Fibroblast of lung (primary cell): ENCODE results near the gene CIAO3. TPM values are rescaled to one million over a fixed set of nuclear protein-coding genes. Genes with fewer than 3 reads are reported as not detected.

Experiments
- DNase-seq, 2 donors: peaks; one replicate each; pipeline versions ENCODE4 v3.0.0 to v3.0.0-alpha.2; 2010; ENCODE audit warnings: low read depth in 2 of 2
- H2AFZ ChIP-seq: 2 replicates; pipeline ENCODE4 v1.5.1; 2012; ENCODE audit warnings: low read length, control low read depth, inconsistent platforms
- H3K27ac ChIP-seq: 2 replicates; pipeline ENCODE4 v1.5.1; 2011; ENCODE audit warnings: low read length, control low read depth; ENCODE audit not compliant: insufficient read depth
- H3K27me3 ChIP-seq: 2 replicates; pipeline ENCODE4 v1.5.1; 2011; ENCODE audit warnings: mild to moderate bottlenecking, low read length; ENCODE audit not compliant: control insufficient read depth, insufficient read depth
- H3K36me3 ChIP-seq: 2 replicates; pipeline ENCODE4 v1.5.1; 2011; ENCODE audit warnings: low read length; ENCODE audit not compliant: control insufficient read depth, insufficient read depth
- H3K4me1 ChIP-seq: 2 replicates; pipeline ENCODE4 v1.5.1; 2011; ENCODE audit warnings: low read length; ENCODE audit not compliant: control insufficient read depth, insufficient read depth; ENCODE audit errors: extremely low read depth
- H3K4me2 ChIP-seq: 2 replicates; pipeline ENCODE4 v1.5.1; 2011; ENCODE audit warnings: low read length, control low read depth; ENCODE audit not compliant: insufficient read depth; ENCODE audit errors: extremely low read depth
- H3K4me3 ChIP-seq, 4 experiments: fragments of 200-600 bp in 1 of 4; sonication (generic) in 1 of 4; replicated peaks in 1 of 4; 2 replicates each; pipeline ENCODE4 v1.5.1; 2011 to 2016; ENCODE audit warnings: low read length in 4 of 4, low read depth in 3 of 4, mild to moderate bottlenecking in 3 of 4, control low read depth in 2 of 4, inconsistent platforms in 1 of 4, mixed read lengths in 1 of 4; ENCODE audit not compliant: insufficient read depth in 1 of 4; ENCODE audit errors: control extremely low read depth in 1 of 4
- H3K79me2 ChIP-seq: 2 replicates; pipeline ENCODE4 v1.5.1; 2012; ENCODE audit warnings: mild to moderate bottlenecking, low read length, inconsistent platforms; ENCODE audit not compliant: control insufficient read depth, insufficient read depth
- H3K9ac ChIP-seq: 2 replicates; pipeline ENCODE4 v1.5.1; 2011; ENCODE audit warnings: mild to moderate bottlenecking, low read length, control low read depth; ENCODE audit not compliant: insufficient read depth
- H3K9me3 ChIP-seq: 2 replicates; pipeline ENCODE4 v1.5.1; 2012; ENCODE audit warnings: low read depth, low read length; ENCODE audit not compliant: control insufficient read depth, insufficient read depth
- H4K20me1 ChIP-seq: 2 replicates; pipeline ENCODE4 v1.5.1; 2011; ENCODE audit warnings: low read length; ENCODE audit not compliant: control insufficient read depth, insufficient read depth; ENCODE audit errors: extremely low read depth
- CTCF ChIP-seq, 2 donors: IDR thresholded peaks in 1 of 2; conservative IDR thresholded peaks in 1 of 2; 1 replicate in 1 of 2; 2 replicates in 1 of 2; pipeline ENCODE4 v1.5.1; 2011 to 2012; ENCODE audit warnings: low read length in 2 of 2, control low read depth in 1 of 2, inconsistent platforms in 1 of 2, low read depth in 1 of 2, mild to moderate bottlenecking in 1 of 2
- EZH2 ChIP-seq: IDR thresholded peaks from 2 replicates; pipeline ENCODE4 v1.5.1; 2012; ENCODE audit warnings: low read length, control low read depth, mild to moderate bottlenecking; ENCODE audit errors: missing control alignments
- polyA plus RNA-seq, 2 donors: library from polyadenylated mRNA; depleted of rRNA in 1 of 2; stranded (reverse) in 1 of 2; unstranded in 1 of 2; fragments of >200 nt; gene quantifications; 2 replicates each; pipeline ENCODE4 v1.2.1, GENCODE V29; 2011 to 2012; ENCODE audit warnings: missing spikeins in 1 of 2
- total RNA-seq: library from RNA; depleted of rRNA; stranded (reverse); fragments of >200 nt; gene quantifications from 2 replicates; pipeline ENCODE4 v1.2.1, GENCODE V29; 2014

The CIAO3 gene
- total and polyA plus RNA-seq, 2 donors (not counting 1 experiment from before 2014, with no cell fraction given) = 9.3 to 31.0 TPM

DNA sequence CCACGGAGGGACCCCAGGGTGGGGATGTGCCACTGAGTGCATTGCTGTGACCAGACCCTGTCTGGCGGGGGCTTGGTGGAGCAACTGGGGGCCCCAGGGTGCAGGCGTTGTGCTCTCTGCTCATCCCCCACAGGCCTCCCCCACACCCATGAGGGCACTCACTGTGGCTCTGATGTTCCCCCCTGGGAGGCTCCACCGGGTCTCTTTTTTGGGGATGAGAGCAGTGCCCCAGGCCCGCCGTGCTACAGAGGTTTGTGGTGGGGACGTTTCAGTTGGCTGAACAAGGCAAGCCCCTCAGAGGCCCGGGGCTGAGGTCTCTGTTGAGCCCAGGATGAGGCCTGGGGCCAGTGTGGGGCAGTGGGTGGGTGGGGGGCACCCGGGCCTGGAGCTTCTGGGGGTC lies 17.1 kb downstream of the CIAO3 start:
- Histone ChIP-seq H3K36me3 (peaks cover 2% of the 10 kb centered on the region), H3K79me2 (no peaks in the 10 kb centered on the region), H3K27ac (no peak overlapping the region), H3K4me3 (no peak overlapping the region), H4K20me1 (no peaks in the 10 kb centered on the region), H3K4me1 (peaks cover 9% of the 10 kb centered on the region), H3K27me3 (no peaks in the 10 kb centered on the region), H3K9ac (no peak overlapping the region), H3K4me2 (no peak overlapping the region), H2AFZ (no peak overlapping the region), H3K9me3 (no peaks in the 10 kb centered on the region)
- no peak for DNase-seq
- no peak for TF ChIP-seq EZH2

DNA sequence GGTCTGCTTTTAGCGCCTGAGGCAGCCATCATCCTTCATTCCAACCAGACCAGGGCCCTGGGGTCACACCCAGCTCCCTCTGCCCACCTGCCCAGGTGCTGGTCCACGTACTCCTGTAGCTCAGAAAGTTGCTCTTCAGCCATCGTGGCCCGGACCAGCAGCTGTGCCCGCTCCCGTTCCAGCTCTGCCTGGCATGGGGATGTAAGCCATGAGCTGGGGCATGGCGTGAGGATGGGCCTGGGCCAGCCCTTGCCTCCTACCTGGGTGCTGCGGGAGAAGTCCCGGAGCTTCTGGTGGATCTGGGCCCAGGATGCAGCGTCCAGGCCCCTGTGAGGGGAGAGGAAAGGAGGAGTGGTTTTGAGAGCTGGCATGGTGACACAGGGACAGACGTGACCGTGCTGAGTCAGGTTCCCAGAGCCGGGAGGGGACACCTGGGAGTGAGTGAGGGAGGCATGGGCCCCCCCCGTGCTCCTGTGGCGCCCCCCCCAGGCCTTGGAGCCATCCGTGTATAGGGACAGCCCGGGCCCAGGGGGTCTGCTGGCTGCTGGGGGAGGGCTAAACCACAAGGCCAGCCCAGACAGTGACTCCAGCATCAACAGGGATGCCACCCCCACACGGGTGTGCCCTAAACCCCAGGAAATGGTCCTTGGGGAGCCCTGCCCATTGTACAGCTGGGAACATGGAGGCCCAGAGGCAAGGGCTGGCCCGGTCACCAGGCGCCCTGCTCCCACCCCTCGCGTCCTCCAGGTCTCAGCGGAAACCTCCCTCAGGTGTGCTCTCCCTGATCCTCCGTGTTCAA lies 17.8 kb downstream of the CIAO3 start:
- no peak overlapping the region for H3K4me2 ChIP-seq
- no peaks in the 10 kb centered on the region for H4K20me1 ChIP-seq
- peaks cover 9% of the 10 kb centered on the region for H3K4me1 ChIP-seq
- H3K4me3 ChIP-seq = no peak overlapping the region
- DNase-seq = no peak
- H2AFZ ChIP-seq = no peak overlapping the region
- peaks cover 2% of the 10 kb centered on the region for H3K36me3 ChIP-seq
- no peaks in the 10 kb centered on the region for H3K79me2 ChIP-seq
- no peak overlapping the region for H3K9ac ChIP-seq
- H3K27ac ChIP-seq = no peak overlapping the region
- H3K9me3 ChIP-seq = no peaks in the 10 kb centered on the region
- H3K27me3 ChIP-seq = no peaks in the 10 kb centered on the region
- no peak for TF ChIP-seq CTCF (conservative IDR thresholded peaks at IDR 0.05 in 1 of 2, IDR thresholded peaks at IDR 0.05 in 1 of 2; ENCODE audit: low read depth in 1 of 2, low read length in 2 of 2)
- TF ChIP-seq EZH2 = no peak

- Histone ChIP-seq H3K4me1 (peaks cover 9% of the 10 kb centered on the region), H3K4me3 (peak overlapping the region in 3 of 4 experiments; percentile 71 to 88 (median 80)), H4K20me1 (no peaks in the 10 kb centered on the region), H3K4me2 (peak overlapping the region; percentile 75), H2AFZ (no peak overlapping the region), H3K79me2 (no peaks in the 10 kb centered on the region), H3K9me3 (no peaks in the 10 kb centered on the region), H3K27me3 (no peaks in the 10 kb centered on the region), H3K9ac (no peak overlapping the region), H3K27ac (no peak overlapping the region), H3K36me3 (peaks cover 2% of the 10 kb centered on the region)
- DNase-seq = no peak
- TF ChIP-seq EZH2 = no peak
- no peak for TF ChIP-seq CTCF (conservative IDR thresholded peaks at IDR 0.05 in 1 of 2, IDR thresholded peaks at IDR 0.05 in 1 of 2; ENCODE audit: low read depth in 1 of 2, low read length in 2 of 2)
Measured at GRCh38 chr16:721765-722540, 18.8 kb downstream of the CIAO3 start.
